ENCODE data around the gene NFIB. TPM values are rescaled to one million over a fixed set of nuclear protein-coding genes. Genes with fewer than 3 reads are reported as not detected.

NFIB gene
- total and polyA plus RNA-seq, 2 experiments from 2014 or later: 5.7 to 13.9 TPM

DNA sequence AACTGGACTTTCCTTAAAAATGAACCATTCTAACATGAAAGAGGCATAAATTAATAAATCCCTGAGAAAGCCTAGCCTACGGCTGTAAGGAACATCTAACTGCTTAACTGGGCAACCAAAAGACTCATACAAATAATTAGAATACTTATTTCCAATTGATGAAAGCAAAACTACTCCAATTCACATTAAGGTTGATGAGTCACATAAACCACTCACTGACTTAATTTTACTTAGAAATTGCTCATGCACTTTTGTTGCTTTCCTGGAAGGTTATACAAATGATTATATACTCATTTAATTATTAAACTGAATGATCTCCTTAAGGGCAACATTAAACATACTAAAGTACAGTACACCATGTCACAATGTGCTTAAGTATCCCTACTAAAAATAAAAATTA, 101.9 kb downstream of the NFIB start:
- DNase-seq (ENCODE audit: low read depth in 1 of 2, low spot score in 1 of 2): peak in 1 of 2 donors; percentile 44
- TF ChIP-seq, protein P1, sequence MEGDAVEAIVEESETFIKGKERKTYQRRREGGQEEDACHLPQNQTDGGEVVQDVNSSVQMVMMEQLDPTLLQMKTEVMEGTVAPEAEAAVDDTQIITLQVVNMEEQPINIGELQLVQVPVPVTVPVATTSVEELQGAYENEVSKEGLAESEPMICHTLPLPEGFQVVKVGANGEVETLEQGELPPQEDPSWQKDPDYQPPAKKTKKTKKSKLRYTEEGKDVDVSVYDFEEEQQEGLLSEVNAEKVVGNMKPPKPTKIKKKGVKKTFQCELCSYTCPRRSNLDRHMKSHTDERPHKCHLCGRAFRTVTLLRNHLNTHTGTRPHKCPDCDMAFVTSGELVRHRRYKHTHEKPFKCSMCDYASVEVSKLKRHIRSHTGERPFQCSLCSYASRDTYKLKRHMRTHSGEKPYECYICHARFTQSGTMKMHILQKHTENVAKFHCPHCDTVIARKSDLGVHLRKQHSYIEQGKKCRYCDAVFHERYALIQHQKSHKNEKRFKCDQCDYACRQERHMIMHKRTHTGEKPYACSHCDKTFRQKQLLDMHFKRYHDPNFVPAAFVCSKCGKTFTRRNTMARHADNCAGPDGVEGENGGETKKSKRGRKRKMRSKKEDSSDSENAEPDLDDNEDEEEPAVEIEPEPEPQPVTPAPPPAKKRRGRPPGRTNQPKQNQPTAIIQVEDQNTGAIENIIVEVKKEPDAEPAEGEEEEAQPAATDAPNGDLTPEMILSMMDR (IDR thresholded peaks at IDR 0.05; ENCODE audit: low read depth, low read length): no peak
- Histone ChIP-seq H3K4me3 (no peak overlapping the region), H3K27ac (no peak overlapping the region), H3K4me1 (ENCODE audit: low read depth) (no peaks in the 10 kb centered on the region), H3K9me3 (ENCODE audit: low read depth) (no peaks in the 10 kb centered on the region), H3K27me3 (no peaks in the 10 kb centered on the region), H3K36me3 (no peaks in the 10 kb centered on the region)

DNA sequence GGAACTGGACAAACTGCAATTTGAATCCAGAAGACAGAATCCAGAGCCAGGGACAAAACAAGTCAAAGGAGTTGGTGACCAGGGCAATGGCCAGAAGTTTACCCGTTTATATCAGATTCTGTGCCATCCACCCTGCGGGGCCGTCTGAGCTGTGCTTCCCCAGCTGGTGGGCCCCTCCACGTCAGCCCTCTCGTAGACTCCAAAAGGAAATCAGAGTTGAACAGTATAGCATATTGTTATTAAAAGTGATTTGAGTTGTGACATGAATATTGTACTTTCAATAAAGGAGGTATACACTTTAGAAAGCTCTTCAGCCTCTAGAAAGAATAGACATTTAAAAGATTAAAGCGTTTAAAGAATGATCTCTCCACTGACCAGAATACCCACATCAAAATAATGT, 102.4 kb downstream of the NFIB start:
- TF ChIP-seq, protein P1 (IDR thresholded peaks at IDR 0.05; ENCODE audit: low read depth, low read length): no peak
- Histone ChIP-seq H3K4me3 (no peak overlapping the region), H3K27ac (no peak overlapping the region), H3K9me3 (ENCODE audit: low read depth) (no peaks in the 10 kb centered on the region), H3K4me1 (ENCODE audit: low read depth) (no peaks in the 10 kb centered on the region), H3K36me3 (no peaks in the 10 kb centered on the region), H3K27me3 (no peaks in the 10 kb centered on the region)
- no peak for DNase-seq (ENCODE audit: low read depth in 1 of 2, low spot score in 1 of 2)

DNA sequence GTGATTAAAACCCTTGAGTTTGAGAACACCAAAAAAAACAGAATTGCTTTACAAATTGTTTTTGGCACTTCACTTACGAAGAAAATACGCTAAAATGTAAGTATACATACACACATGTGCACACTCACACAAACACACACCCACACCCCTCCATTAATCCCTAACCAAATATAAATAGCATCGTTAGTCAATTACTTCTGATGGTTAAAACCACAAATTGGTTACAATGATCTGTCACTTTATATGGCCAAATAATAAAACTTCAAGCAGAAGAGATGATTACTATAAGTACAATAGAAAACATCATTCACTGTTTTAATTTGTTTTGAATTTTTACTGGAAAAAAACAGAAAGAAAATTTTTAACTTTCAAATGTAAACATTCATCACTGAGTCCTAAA, 103.5 kb downstream of the NFIB start:
- Histone ChIP-seq H3K9me3 (ENCODE audit: low read depth) (no peaks in the 10 kb centered on the region), H3K27ac (no peak overlapping the region), H3K4me1 (ENCODE audit: low read depth) (no peaks in the 10 kb centered on the region), H3K4me3 (no peak overlapping the region), H3K27me3 (no peaks in the 10 kb centered on the region), H3K36me3 (no peaks in the 10 kb centered on the region)
- no peak for DNase-seq (ENCODE audit: low read depth in 1 of 2, low spot score in 1 of 2)
- TF ChIP-seq, protein P1 (IDR thresholded peaks at IDR 0.05; ENCODE audit: low read depth, low read length): no peak

DNA sequence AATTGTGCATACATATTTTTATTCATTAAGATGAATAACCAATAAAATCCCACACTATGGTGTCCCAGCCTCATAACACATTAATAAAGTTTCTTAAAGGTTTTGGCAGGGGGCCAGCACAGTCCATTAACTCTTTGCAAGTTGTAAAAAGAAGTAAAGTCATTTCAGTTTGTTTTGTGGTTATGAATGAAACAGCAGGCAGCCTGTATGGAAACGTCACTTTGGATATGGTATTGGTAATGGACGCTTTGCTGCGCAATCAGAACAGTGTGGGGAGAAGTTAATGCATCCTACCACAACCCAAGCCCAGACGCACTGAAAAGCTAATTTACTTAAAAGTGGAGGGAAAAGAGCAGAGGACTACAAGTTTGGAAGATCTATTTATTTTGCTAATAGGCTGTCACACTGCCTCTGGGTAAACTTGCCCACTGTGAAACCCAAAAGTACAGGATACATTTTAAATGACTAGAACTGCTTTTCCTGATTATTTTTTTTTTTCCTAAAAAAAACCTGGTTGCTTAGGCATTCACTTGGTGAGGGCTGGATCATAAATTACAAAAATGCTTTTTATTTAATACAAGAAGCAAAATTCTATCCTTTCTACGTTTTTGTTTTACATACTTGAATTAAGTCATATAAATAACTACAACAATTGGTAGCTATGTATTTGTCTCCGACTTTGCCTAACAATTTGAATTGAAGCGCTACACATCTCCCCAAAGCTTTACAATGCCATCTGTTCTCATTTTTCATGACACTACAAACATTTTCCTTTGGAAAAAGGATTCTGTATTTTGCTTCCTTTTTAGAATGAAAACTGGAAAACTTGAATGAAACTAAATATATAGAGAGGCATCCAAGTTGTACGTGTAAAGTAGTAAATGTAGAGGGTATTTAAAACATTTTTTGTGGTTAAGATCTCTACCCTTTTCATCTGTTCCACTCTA, 104.3 kb downstream of the NFIB start:
- no peaks in the 10 kb centered on the region for H3K27me3 ChIP-seq
- H3K9me3 ChIP-seq (ENCODE audit: low read depth): no peaks in the 10 kb centered on the region
- no peak overlapping the region for H3K4me3 ChIP-seq
- H3K36me3 ChIP-seq: no peaks in the 10 kb centered on the region
- H3K27ac ChIP-seq: no peak overlapping the region
- no peak for DNase-seq (ENCODE audit: low read depth in 1 of 2, low spot score in 1 of 2)
- H3K4me1 ChIP-seq (ENCODE audit: low read depth): no peaks in the 10 kb centered on the region
- TF ChIP-seq, protein P1 (IDR thresholded peaks at IDR 0.05; ENCODE audit: low read depth, low read length): no peak

DNA sequence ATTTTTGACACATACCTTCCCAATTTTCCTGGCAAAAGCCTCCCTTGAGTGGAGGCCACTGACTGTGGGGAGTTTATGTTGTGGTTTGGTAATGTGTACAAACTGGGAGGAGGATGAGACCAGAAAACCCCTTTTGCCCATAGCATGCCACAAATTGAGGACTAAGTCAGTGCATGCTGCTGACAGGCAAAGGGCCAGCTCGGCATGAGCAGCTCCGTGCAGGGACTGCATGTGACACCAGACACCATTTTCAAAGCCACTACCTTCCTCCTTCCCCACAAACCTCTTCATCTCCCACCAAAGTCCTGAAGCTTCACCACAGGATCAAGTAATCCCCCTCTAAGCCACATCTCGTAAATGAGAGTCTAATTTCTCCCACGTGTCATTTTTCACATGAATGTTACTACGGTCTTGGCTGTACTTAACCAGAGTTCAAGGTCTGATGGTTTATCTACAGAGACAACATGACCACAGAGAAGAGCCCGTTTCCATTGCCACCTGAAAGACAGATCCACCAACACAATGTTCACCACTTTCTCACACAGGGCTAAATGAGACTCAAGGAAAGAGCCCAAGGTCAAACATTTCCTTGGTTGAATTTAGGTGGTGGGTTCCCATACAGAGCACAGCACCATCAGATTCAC, 106.5 kb downstream of the NFIB start:
- no peaks in the 10 kb centered on the region for H3K9me3 ChIP-seq (ENCODE audit: low read depth)
- TF ChIP-seq, protein P1 (IDR thresholded peaks at IDR 0.05; ENCODE audit: low read depth, low read length): no peak
- H3K27ac ChIP-seq: no peak overlapping the region
- H3K27me3 ChIP-seq: no peaks in the 10 kb centered on the region
- H3K4me1 ChIP-seq (ENCODE audit: low read depth): no peaks in the 10 kb centered on the region
- H3K36me3 ChIP-seq: no peaks in the 10 kb centered on the region
- no peak for DNase-seq (ENCODE audit: low read depth in 1 of 2, low spot score in 1 of 2)
- no peak overlapping the region for H3K4me3 ChIP-seq

Data from cardiac muscle cell (in vitro differentiated cells and primary cell).